ENCODE data around the gene ALG1.

ALG1 gene

DNA sequence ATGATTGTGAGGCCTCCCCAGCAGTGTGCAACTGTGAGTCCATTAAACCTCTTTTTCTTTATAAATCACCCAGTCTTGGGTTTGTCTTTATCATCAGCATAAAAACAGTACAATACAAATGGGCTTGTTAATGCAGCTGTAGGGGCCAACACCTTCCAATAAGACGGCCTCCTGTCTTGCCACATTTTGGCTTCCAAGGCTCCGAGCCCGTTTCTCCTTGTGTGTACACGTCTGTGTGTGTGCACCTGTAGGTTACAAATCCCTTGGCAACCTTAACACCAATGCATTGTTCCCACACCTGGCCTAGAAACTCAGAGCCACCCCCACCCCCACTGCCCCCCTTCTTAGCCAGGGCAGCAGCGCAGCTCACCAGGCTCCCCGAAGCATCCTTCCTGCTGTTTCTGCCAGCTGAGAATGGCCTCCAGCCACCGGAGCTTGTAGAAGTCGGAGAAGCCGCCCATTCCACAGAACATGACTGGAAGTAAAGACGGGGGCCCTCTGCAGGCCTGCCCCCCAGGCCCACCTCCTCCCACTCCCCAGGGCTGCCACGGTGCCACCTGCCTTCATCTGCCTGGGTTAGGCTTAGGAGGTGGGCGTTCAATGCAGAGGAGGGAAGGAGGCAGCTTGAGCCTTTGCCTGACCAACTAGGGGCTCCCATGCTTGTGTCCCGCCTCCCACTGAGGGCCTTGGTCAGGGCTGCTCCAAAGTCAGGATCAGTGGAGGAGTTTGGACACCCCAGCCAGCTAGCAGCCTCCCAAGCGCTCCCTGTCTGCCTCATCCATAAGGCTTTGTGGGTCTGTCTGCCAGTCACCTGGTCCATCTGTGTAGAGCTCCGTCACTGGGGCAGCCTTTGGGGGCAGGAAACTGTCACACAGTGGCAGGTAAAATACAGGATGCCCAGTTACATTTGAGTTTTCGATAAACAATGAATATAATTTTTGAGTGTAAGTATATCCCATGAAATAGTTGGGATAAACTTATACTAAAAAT lies 16.5 kb upstream of the ALG1 start:
- TF ChIP-seq, protein P1, sequence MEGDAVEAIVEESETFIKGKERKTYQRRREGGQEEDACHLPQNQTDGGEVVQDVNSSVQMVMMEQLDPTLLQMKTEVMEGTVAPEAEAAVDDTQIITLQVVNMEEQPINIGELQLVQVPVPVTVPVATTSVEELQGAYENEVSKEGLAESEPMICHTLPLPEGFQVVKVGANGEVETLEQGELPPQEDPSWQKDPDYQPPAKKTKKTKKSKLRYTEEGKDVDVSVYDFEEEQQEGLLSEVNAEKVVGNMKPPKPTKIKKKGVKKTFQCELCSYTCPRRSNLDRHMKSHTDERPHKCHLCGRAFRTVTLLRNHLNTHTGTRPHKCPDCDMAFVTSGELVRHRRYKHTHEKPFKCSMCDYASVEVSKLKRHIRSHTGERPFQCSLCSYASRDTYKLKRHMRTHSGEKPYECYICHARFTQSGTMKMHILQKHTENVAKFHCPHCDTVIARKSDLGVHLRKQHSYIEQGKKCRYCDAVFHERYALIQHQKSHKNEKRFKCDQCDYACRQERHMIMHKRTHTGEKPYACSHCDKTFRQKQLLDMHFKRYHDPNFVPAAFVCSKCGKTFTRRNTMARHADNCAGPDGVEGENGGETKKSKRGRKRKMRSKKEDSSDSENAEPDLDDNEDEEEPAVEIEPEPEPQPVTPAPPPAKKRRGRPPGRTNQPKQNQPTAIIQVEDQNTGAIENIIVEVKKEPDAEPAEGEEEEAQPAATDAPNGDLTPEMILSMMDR (IDR thresholded peaks at IDR 0.05; ENCODE audit: insufficient read depth, low read length, poor library complexity, severe bottlenecking): no peak
- no peak for TF ChIP-seq EZH2phosphoT487 (conservative IDR thresholded peaks at IDR 0.05; ENCODE audit: low read length)
- no peak overlapping the region for H3K27ac ChIP-seq (ENCODE audit: low read depth, low read length)
- no peak overlapping the region for H2AFZ ChIP-seq (ENCODE audit: low read depth, low read length, severe bottlenecking)
- no peaks in the 10 kb centered on the region for H3F3A ChIP-seq (ENCODE audit: insufficient read depth)
- H3K4me2 ChIP-seq (ENCODE audit: low read depth, low read length, poor library complexity, severe bottlenecking): no peak overlapping the region
- no peak overlapping the region for H3K4me3 ChIP-seq (ENCODE audit: insufficient read depth, low read length, poor library complexity, severe bottlenecking)
- no peaks in the 10 kb centered on the region for H4K20me1 ChIP-seq (ENCODE audit: low read depth, low read length)
- no peaks in the 10 kb centered on the region for H3K9me3 ChIP-seq (ENCODE audit: insufficient read depth, low read length)
- no peaks in the 10 kb centered on the region for H3K27me3 ChIP-seq (ENCODE audit: low read length)
- no peak overlapping the region for H3K9ac ChIP-seq (ENCODE audit: low read length)
- no peaks in the 10 kb centered on the region for H3K9me2 ChIP-seq (replicated peaks; ENCODE audit: insufficient read depth, low read length)
- no peaks in the 10 kb centered on the region for H3K36me3 ChIP-seq (ENCODE audit: low read length)
- no peaks in the 10 kb centered on the region for H3K79me2 ChIP-seq (ENCODE audit: insufficient read depth, low read length)

DNA sequence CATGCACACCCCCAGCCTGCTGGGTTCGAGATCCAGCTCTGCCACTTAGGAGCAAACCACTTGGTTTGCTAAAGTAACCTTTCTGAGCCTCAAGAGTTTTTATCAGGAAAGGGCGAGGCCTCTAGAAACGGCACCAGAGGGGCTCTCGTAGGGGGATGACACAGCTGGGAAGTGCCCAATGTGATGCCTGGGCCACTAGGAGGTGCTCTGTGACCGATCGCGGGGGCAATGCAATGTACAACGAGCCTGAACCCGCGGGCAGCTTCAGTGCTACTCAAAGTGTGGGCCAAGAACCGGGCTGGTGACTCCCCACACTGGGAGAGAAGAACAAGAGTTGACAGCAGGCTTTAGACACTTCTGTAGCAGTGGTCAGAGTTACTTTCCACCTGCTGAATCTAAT lies 15.3 kb upstream of the ALG1 start:
- H4K20me1 ChIP-seq (ENCODE audit: low read depth, low read length): no peaks in the 10 kb centered on the region
- no peak overlapping the region for H3K4me2 ChIP-seq (ENCODE audit: low read depth, low read length, poor library complexity, severe bottlenecking)
- H3K9me2 ChIP-seq (replicated peaks; ENCODE audit: insufficient read depth, low read length): no peaks in the 10 kb centered on the region
- TF ChIP-seq, protein P1 (IDR thresholded peaks at IDR 0.05; ENCODE audit: insufficient read depth, low read length, poor library complexity, severe bottlenecking): peak; percentile 65
- TF ChIP-seq EZH2phosphoT487 (conservative IDR thresholded peaks at IDR 0.05; ENCODE audit: low read length): no peak
- no peak overlapping the region for H3K27ac ChIP-seq (ENCODE audit: low read depth, low read length)
- H3K27me3 ChIP-seq (ENCODE audit: low read length): no peaks in the 10 kb centered on the region
- no peaks in the 10 kb centered on the region for H3K36me3 ChIP-seq (ENCODE audit: low read length)
- no peak overlapping the region for H3K4me3 ChIP-seq (ENCODE audit: insufficient read depth, low read length, poor library complexity, severe bottlenecking)
- no peak overlapping the region for H3K9ac ChIP-seq (ENCODE audit: low read length)
- H2AFZ ChIP-seq (ENCODE audit: low read depth, low read length, severe bottlenecking): no peak overlapping the region
- H3K79me2 ChIP-seq (ENCODE audit: insufficient read depth, low read length): no peaks in the 10 kb centered on the region
- no peaks in the 10 kb centered on the region for H3K9me3 ChIP-seq (ENCODE audit: insufficient read depth, low read length)
- no peaks in the 10 kb centered on the region for H3F3A ChIP-seq (ENCODE audit: insufficient read depth)

DNA sequence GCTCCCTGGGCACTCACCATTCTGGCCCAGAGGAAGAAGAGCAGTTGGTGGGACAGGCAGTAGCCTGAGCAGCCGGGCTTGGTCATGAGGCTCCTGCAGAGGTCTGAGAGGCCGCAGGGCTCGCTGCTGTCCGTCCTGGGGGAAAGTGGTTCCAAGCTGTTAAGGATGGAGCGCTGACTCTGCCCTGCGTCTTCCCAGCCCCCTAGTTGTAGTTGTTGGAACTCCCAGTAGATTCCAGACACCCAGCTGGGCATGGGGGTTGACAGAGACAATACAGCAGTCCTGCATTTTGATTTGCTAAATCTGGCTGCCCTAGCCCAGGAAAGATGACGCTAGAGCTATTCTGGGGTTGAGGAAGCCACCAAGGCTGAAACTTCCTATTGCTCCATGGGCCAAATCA lies 13.2 kb upstream of the ALG1 start:
- no peaks in the 10 kb centered on the region for H3K9me2 ChIP-seq (replicated peaks; ENCODE audit: insufficient read depth, low read length)
- no peaks in the 10 kb centered on the region for H3K9me3 ChIP-seq (ENCODE audit: insufficient read depth, low read length)
- H4K20me1 ChIP-seq (ENCODE audit: low read depth, low read length): no peaks in the 10 kb centered on the region
- H3K27me3 ChIP-seq (ENCODE audit: low read length): no peaks in the 10 kb centered on the region
- H3K9ac ChIP-seq (ENCODE audit: low read length): no peak overlapping the region
- H3F3A ChIP-seq (ENCODE audit: insufficient read depth): no peaks in the 10 kb centered on the region
- no peak overlapping the region for H2AFZ ChIP-seq (ENCODE audit: low read depth, low read length, severe bottlenecking)
- no peaks in the 10 kb centered on the region for H3K36me3 ChIP-seq (ENCODE audit: low read length)
- TF ChIP-seq EZH2phosphoT487 (conservative IDR thresholded peaks at IDR 0.05; ENCODE audit: low read length): no peak
- TF ChIP-seq, protein P1 (IDR thresholded peaks at IDR 0.05; ENCODE audit: insufficient read depth, low read length, poor library complexity, severe bottlenecking): no peak
- no peak overlapping the region for H3K4me2 ChIP-seq (ENCODE audit: low read depth, low read length, poor library complexity, severe bottlenecking)
- H3K4me3 ChIP-seq (ENCODE audit: insufficient read depth, low read length, poor library complexity, severe bottlenecking): no peak overlapping the region
- no peaks in the 10 kb centered on the region for H3K79me2 ChIP-seq (ENCODE audit: insufficient read depth, low read length)
- no peak overlapping the region for H3K27ac ChIP-seq (ENCODE audit: low read depth, low read length)

Data from SU-DHL-6 (cell line).